ENCODE measurements around the gene PNPLA7. TPM values are rescaled to one million over a fixed set of nuclear protein-coding genes. Genes with fewer than 3 reads are reported as not detected.

PNPLA7 gene
- total RNA-seq, 1 donor from 2014 or later = 16.2 TPM

DNA sequence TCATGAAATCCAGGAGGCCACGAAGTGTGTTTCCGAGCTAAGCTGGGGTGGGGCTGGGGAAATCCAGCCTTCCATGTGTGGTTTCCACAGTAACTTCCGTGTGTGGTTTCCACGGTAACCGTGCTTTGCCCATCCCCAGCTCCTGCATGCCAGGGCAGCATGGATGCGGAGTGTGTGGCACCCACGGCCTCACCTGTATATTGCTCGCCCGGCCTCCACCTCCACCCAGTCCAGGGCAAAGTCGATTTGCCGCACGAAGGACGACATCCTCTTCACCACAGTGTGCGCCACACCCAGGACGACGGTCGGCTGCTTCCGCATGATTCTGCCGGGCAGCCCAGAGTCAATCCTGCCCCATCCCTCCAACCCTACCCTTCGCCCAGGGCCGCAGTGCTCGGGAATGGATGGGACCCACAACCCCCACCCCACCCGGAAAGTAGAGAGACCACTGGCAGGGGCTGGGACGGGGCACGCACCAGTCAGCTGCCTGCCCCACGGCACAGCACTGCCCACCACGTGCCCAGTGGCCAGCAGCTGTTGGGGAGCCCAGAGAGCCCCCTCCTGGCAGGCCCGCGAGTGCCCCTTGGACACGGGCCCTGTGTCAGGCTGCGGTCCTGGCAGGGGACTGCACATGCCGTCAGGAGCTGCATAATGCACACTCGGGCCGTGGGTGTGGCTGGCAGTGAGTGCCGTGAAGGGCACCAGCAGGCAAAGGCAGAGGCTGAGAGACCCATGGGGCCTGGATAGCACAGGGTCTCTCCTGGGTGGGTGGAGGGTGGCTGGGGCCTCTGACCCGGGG, 52.1 kb downstream of the PNPLA7 start:
- no peaks in the 10 kb centered on the region for H3K27me3 ChIP-seq
- intact Hi-C loops (cut with DNase I) = no loop called here
- no peak overlapping the region for H3K4me3 ChIP-seq
- TF ChIP-seq POLR2AphosphoS5 (IDR thresholded peaks at IDR 0.05; ENCODE audit: insufficient read depth in 1 of 2, low read depth in 1 of 2) = no peak
- no peak for TF ChIP-seq POLR2A (IDR thresholded peaks at IDR 0.05)
- TF ChIP-seq, protein P1, sequence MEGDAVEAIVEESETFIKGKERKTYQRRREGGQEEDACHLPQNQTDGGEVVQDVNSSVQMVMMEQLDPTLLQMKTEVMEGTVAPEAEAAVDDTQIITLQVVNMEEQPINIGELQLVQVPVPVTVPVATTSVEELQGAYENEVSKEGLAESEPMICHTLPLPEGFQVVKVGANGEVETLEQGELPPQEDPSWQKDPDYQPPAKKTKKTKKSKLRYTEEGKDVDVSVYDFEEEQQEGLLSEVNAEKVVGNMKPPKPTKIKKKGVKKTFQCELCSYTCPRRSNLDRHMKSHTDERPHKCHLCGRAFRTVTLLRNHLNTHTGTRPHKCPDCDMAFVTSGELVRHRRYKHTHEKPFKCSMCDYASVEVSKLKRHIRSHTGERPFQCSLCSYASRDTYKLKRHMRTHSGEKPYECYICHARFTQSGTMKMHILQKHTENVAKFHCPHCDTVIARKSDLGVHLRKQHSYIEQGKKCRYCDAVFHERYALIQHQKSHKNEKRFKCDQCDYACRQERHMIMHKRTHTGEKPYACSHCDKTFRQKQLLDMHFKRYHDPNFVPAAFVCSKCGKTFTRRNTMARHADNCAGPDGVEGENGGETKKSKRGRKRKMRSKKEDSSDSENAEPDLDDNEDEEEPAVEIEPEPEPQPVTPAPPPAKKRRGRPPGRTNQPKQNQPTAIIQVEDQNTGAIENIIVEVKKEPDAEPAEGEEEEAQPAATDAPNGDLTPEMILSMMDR (IDR thresholded peaks at IDR 0.05) = no peak
- H3K27ac ChIP-seq = no peak overlapping the region
- H3K9me3 ChIP-seq = no peaks in the 10 kb centered on the region
- no peak for DNase-seq (ENCODE audit: extremely low spot score in 2 of 2)
- H3K4me1 ChIP-seq = no peaks in the 10 kb centered on the region
- peaks cover 0 to 4% of the 10 kb centered on the region in 2 donors for H3K36me3 ChIP-seq

DNA sequence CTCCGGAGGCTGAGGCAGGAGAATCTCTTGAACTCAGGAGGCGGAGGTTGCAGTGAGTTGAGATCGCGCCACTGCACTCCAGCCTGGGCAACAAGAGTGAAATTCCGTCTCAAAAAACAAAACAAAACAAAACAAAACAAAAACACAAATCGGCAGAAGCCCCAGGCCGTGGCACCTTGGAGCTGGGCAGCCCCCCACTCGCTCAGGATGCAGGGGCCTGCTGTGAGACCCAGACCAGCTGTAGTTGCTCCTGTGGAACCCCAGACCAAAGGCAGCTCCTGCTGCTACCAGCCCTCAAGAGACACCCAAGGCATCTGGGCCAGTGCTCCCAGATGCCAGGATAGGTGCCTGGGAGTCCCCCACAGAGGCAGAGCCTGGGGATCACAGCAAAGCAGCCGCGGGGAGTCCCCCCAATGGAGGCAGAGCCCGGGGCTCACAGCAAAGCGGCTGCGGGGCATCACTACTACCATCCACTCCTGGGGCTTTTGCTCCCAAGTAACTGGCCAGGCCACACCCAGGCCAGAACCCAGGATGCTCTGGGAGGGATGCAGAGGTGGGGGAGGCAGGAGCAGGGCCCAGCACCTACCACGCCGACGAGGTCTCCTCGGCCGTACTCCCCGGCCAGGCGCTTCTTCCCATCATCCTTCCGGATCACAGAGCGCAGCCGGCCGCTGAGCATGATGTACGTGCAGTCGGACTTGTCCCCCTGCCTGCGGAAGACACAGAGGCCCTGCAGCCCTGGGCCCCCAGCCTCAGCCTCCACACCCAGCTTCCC, 53.4 kb downstream of the PNPLA7 start:
- H3K27me3 ChIP-seq = no peaks in the 10 kb centered on the region
- peaks cover 0 to 4% of the 10 kb centered on the region in 2 donors for H3K36me3 ChIP-seq
- no peak overlapping the region for H3K4me3 ChIP-seq
- no peak for TF ChIP-seq POLR2AphosphoS5 (IDR thresholded peaks at IDR 0.05; ENCODE audit: insufficient read depth in 1 of 2, low read depth in 1 of 2)
- TF ChIP-seq, protein P1 (IDR thresholded peaks at IDR 0.05) = no peak
- TF ChIP-seq POLR2A (IDR thresholded peaks at IDR 0.05) = no peak
- DNase-seq (ENCODE audit: extremely low spot score in 2 of 2) = no peak
- H3K4me1 ChIP-seq = no peaks in the 10 kb centered on the region
- H3K9me3 ChIP-seq = no peaks in the 10 kb centered on the region
- intact Hi-C loops (cut with DNase I) = no loop called here
- no peak overlapping the region for H3K27ac ChIP-seq

DNA sequence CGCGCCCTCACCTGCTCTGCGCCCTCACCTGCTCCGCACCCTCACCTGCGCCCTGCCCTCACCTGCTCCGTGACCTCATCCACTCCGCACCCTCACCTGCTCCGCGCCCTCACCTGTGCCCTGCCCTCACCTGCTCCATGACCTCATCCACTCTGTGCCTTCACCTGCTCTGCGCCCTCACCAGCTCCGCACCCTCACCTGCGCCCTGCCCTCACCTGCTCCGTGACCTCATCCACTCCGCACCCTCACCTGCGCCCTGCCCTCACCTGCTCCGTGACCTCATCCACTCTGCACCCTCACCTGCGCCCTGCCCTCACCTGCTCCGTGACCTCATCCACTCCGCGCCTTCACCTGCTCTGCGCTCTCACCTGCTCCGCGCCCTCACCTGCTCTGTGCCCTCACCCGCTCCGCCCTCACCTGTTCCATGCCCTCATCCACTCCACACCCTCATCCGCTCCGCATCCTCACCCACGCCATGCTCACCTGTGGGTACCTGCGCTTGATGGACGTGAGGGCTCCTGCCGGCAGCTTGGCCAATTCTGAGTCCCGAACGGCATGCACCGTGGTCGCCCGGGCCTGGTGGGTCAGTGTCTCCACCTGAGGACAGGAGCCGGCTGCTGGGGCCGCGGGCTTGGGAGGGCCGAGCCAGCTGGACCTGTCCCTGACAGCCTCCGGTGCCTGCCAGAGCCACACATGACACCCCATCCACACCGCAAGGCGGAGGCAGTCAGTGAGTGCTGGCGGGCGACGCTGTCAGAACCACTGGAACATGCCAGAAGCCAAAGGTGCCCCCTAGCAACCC, 55.5 kb downstream of the PNPLA7 start:
- Histone ChIP-seq H3K9me3 (no peaks in the 10 kb centered on the region), H3K36me3 (no peaks in the 10 kb centered on the region), H3K27me3 (no peaks in the 10 kb centered on the region), H3K4me3 (no peak overlapping the region), H3K27ac (no peak overlapping the region), H3K4me1 (no peaks in the 10 kb centered on the region)
- no peak for DNase-seq (ENCODE audit: extremely low spot score in 2 of 2)
- intact Hi-C loops (cut with DNase I) = no loop called here
- TF ChIP-seq, protein P1 (IDR thresholded peaks at IDR 0.05) = no peak
- TF ChIP-seq POLR2AphosphoS5 (IDR thresholded peaks at IDR 0.05; ENCODE audit: insufficient read depth in 1 of 2, low read depth in 1 of 2) (no peak), POLR2A (IDR thresholded peaks at IDR 0.05) (no peak)

DNA sequence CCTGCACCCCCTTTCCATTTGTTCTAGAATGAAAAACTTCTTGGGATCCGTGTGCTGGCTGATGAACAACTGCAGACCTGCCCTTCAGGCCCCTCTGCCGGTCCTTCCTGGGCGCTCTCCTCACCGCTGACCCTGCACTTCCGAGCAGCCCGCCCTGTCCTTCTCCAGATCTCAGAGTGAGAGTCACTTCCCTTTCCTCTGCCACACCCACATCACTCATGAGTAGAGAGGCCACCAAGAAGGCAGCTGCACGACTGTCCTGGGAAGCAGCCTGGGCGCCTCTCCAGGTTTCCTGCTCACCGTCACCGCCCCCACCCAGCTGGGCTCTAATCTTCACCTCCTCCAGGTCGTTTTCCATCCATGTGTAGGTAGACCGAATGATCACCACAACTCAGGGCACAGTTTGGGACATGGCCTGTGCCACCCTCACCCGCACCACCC, 56.1 kb downstream of the PNPLA7 start:
- H3K27ac ChIP-seq = no peak overlapping the region
- H3K36me3 ChIP-seq = no peaks in the 10 kb centered on the region
- H3K9me3 ChIP-seq = no peaks in the 10 kb centered on the region
- intact Hi-C loops (cut with DNase I) = no loop called here
- H3K4me1 ChIP-seq = no peaks in the 10 kb centered on the region
- DNase-seq (ENCODE audit: extremely low spot score in 2 of 2) = no peak
- H3K27me3 ChIP-seq = no peaks in the 10 kb centered on the region
- no peak overlapping the region for H3K4me3 ChIP-seq
- TF ChIP-seq, protein P1 (IDR thresholded peaks at IDR 0.05) = no peak
- TF ChIP-seq POLR2AphosphoS5 (IDR thresholded peaks at IDR 0.05; ENCODE audit: insufficient read depth in 1 of 2, low read depth in 1 of 2) = no peak
- no peak for TF ChIP-seq POLR2A (IDR thresholded peaks at IDR 0.05)
